LHCN-M2 (cell line): ENCODE results near the gene AFF4. TPM values are rescaled to one million over a fixed set of nuclear protein-coding genes. Genes with fewer than 3 reads are reported as not detected.
"Not testable (repeated sequence)": the region's sequence is repeated elsewhere in the genome, so short reads cannot be mapped to it uniquely, and the experiment has no call there.

Experiments
- DNase-seq: peaks from one replicate; pipeline ENCODE4 v3.0.0-alpha.2; 2012; ENCODE audit warnings: low read depth
- polyA plus RNA-seq: library from polyadenylated mRNA; unstranded; fragments of >200 nt; gene quantifications from one replicate; pipeline ENCODE4 v1.2.1, GENCODE V29; 2012; ENCODE audit warnings: missing spikeins
- total RNA-seq: library from RNA; depleted of rRNA; stranded (reverse); fragments of >200 nt; gene quantifications from 2 replicates; pipeline ENCODE4 v1.2.3, GENCODE V29; 2014; rRNA removed

AFF4 gene, protein sequence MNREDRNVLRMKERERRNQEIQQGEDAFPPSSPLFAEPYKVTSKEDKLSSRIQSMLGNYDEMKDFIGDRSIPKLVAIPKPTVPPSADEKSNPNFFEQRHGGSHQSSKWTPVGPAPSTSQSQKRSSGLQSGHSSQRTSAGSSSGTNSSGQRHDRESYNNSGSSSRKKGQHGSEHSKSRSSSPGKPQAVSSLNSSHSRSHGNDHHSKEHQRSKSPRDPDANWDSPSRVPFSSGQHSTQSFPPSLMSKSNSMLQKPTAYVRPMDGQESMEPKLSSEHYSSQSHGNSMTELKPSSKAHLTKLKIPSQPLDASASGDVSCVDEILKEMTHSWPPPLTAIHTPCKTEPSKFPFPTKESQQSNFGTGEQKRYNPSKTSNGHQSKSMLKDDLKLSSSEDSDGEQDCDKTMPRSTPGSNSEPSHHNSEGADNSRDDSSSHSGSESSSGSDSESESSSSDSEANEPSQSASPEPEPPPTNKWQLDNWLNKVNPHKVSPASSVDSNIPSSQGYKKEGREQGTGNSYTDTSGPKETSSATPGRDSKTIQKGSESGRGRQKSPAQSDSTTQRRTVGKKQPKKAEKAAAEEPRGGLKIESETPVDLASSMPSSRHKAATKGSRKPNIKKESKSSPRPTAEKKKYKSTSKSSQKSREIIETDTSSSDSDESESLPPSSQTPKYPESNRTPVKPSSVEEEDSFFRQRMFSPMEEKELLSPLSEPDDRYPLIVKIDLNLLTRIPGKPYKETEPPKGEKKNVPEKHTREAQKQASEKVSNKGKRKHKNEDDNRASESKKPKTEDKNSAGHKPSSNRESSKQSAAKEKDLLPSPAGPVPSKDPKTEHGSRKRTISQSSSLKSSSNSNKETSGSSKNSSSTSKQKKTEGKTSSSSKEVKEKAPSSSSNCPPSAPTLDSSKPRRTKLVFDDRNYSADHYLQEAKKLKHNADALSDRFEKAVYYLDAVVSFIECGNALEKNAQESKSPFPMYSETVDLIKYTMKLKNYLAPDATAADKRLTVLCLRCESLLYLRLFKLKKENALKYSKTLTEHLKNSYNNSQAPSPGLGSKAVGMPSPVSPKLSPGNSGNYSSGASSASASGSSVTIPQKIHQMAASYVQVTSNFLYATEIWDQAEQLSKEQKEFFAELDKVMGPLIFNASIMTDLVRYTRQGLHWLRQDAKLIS
- 47.4 and 59.1 TPM in 2 replicates for total RNA-seq
- 18.6 TPM for polyA plus RNA-seq

- peak; percentile 96 for DNase-seq
Observed at GRCh38 chr5:132963171-132964104, at the start of gene AFF4. Gene AFF4 (minus strand): TSS chr5:132963634. CDS start chr5:132937189, 26,445 bp downstream.

GRCh38 chr5:133008455-133008854 lies 45.0 kb upstream of the AFF4 start:
- not testable (repeated sequence) for DNase-seq

DNA sequence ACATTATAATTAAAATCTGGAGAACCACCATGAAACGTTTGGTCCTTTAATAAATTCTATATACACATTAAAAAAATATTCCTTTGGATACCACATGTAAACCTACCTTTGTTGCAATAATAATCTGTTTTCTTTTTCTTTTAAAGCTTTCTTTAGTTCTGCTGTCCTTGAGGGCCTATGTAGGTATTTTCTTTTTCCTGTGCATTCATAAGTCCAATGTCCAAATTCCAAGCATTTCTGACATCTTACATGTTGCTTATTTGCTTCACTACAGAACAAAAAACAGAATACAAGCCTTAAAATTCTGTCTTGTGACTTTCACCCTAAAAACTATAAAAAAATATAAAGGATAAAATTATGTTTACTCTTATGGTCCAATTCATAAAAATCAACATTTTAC lies 43.2 kb upstream of the AFF4 start:
- no peak for DNase-seq

DNA sequence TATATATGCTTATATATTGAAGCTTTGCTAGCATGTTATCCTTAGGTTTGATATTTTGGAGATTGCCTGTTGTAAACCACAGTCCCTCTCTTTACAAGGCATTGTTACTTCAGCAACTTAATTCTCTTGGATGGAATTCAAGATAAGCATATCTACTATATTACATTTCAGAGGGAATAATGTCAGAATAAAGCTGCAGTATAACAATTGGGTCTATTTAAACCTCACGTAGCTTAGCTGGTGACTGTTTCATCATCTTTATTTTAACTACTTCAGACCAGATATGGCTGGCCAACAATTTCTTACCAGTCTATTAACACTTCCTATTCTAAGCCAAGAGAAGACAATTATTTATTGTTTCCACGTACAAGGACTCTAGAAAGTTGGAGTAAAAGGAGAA lies 35.8 kb upstream of the AFF4 start:
- DNase-seq: no peak

DNA sequence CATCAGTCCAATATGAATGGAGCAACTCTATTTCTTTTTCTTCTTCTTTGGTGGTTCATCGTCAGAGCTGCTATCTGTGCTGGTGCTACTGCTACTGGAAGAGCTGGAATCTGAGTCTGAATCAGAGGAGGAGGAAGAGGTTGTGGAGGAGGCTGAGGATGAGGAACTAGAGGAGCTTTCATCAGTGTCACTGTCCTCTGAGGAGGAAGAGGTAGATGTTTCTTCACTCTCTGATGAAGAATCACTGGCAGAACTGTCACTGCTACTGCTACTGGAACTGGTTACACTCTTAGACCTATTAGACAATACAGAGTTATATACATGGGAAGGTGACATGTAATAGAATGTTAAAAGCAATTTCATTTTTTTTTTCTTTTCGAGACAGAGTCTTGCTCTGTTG lies 35.1 kb upstream of the AFF4 start:
- no peak for DNase-seq

GRCh38 chr5:132996307-132996706 lies 32.9 kb upstream of the AFF4 start:
- no peak for DNase-seq

DNA sequence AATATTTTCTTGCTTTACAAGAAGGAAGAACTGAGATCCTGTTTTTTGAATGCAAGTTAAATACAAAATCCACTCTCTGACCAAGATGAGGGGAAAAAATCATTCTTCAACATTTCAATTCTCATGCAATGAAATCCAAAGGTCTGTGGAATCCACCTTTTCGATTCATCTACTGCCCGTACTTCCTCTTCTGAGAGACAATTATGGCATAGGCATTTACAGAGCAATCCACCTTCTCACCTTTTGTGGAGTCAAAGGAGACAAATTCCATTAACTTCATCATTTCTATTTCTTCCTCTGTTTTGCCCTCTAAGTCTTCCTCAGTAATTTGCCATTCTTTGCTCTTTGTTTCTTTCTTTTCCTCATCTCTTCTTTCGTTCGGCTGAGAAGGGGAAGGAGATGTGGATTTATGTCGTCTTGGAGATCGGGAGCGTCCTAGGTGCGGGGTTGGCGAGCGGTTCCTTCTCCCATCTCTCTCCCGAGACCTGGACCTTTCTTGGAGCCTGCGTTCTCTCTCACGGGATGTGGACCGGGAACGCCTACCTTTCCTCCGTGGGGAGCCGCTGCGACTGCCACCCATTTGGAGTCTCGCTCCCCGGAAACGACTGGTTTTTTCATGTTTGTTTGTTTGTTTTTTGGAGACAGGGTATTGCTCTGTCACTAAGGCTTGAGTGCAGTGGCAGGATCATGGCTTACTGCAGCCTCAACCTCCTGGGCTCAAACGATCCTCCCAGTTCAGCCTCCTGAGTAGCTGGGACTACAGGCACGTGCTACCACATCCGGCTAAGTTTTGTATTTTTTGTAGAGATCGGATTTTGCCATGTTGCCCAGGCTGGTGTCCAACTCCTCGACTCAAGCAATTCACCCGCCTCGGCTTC lies 24.3 kb upstream of the AFF4 start:
- DNase-seq: no peak

DNA sequence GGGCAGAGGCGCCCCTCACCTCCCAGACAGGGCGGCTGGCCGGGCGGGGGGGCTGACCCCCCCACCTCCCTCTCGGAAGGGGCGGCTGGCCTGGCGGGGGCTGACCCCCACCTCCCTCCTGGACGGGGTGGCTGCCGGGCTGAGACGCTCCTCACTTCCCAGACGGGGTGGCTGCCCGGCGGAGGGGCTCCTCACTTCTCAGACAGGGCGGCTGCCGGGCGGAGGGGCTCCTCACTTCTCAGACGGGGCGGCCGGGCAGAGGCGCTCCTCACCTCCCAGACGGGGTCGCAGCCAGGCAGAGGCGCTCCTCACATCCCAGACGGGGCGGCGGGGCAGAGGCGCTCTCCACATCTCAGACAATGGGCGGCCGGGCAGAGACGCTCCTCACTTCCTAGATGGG lies 19.5 kb upstream of the AFF4 start:
- not testable (repeated sequence) for DNase-seq

DNA sequence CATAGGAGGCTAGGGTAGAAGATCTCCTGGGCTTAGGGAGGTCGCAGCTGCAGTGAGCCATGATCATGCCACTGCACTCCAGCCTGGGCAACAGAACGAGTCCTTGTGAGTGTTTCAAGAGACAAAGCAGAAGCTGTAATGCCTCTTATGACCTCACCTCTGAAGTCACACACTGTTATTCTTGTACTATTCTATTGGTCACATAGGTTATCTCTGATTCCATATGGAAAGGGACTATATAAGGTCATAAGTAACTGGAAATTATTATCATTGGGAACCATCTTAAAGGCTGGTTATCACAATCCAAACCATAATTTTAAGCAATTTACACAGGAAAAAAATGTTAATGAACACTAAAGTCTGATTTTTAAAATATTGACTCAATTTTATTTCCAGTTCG lies 17.9 kb upstream of the AFF4 start:
- DNase-seq: no peak

GRCh38 chr5:132979976-132980375 lies 16.5 kb upstream of the AFF4 start:
- no peak for DNase-seq

- DNase-seq: peak; percentile 38
Observed at GRCh38 chr5:132979367-132979940, 16.0 kb upstream of the AFF4 start.

DNA sequence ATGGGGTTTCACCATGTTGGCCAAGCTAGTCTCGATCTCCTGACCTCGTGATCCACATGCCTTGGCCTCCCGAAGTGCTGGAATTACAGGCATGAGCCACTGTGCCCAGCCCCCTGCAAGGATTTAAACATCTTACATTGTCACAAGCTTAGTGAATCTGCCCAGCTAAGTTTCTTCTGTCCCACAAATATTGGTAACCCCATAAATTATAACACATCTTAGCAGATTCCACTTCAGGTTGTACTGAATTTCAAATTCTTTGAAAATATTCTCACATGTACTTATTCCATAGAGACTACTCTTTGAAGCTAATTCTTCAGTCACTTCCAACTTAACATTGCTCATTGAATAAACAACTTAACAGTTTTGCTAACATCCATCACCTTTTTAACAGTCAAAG lies 13.4 kb upstream of the AFF4 start:
- no peak for DNase-seq

DNA sequence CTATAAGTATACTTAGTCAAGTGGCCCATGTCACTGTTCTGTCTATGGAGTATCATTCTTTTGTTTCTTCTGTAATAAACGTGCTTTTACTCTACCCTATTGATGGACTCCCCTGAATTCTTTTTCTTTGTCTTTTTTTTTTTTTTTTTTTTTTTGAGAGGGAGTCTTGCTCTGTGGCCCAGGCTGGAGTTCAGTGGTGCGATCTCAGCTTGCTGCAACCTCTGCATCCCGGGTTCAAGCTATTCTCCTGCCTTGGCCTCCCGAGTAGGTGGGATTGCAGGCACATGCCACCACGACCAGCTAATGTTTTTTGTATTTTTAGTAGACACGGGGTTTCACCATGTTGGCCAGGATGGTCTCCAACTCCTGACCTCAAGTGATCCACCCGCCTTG lies 9.0 kb upstream of the AFF4 start:
- DNase-seq: not testable (repeated sequence)

- DNase-seq: no peak
Observed at GRCh38 chr5:132971483-132972435, 8.3 kb upstream of the AFF4 start.

DNA sequence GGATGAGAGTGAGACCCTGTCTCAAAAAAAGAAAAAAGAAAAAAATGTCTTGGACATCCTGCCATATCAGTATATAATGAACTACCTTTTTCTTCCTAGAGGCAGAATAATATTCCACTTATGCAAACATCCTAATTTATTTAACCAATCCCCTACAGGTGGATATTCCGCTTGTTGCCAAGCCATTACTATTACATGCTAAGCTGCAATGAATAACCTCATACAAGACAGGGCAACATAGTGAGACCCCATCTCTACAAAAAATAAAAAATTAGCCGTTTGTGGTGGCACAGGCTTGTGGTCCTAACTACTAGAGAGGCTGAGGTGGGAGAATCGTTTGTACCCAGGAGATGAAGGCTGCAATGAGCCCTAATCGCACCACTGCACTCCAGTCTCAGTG lies 1.7 kb upstream of the AFF4 start:
- DNase-seq: no peak

- peak; percentile 67 for DNase-seq
Observed at GRCh38 chr5:132962429-132963021, 909 bp downstream of the AFF4 start.

DNA sequence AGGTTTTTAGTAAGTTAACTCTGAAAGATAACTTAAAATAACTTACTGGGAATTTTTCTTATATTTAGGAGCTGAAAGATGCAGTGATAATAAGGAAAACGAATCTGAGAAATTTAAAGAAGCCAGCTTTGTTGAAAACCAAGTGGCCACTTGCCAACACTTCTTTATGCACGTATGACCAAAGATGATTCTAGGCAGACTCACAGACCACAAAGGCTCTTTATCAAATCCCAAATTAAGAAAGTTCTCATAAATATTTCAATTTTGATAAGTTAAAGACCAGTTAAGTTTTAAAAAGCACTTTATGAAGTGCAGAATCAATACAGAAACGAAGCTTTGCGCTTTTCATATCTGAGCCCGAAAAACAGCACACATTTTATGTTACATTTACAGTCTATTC lies 1.5 kb downstream of the AFF4 start:
- peak; percentile 39 for DNase-seq
